ENCODE measurements around the gene PSMF1. TPM values are rescaled to one million over a fixed set of nuclear protein-coding genes. Genes with fewer than 3 reads are reported as not detected.

The PSMF1 gene
- total and polyA plus RNA-seq, 2 experiments from 2014 or later = 73.7 to 84.2 TPM

DNA sequence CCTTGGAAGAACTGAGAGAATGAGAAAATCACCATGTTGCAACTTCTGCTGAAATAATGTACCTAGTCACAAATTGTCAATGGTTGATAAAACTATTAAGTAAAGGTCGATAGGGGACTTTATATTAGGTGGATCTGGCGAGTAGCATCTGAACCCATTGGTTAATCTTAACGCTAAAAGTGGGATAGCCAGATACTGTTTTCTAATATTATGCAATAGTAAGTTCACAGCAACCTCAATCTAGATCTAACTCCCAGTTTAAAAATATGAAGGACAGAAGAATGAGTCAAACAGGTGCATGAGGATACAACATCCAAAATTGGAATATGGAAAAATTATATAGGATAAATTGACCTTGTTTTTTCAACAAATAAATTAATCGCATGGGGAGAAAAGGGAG, 18.8 kb downstream of the PSMF1 start:
- H4K20me1 ChIP-seq (replicated peaks; ENCODE audit: insufficient read depth) = peaks cover 15% of the 10 kb centered on the region
- H3K4me3 Mint-ChIP-seq = no peak overlapping the region
- no peak overlapping the region for H3K27ac Mint-ChIP-seq
- H3K4me3 ChIP-seq = no peak overlapping the region
- no peak overlapping the region for H3K4me2 ChIP-seq
- no peak for TF ChIP-seq ZNF114 (CRISPR knock-in tag; IDR thresholded peaks at IDR 0.05)
- no peak for TF ChIP-seq JUNB (IDR thresholded peaks at IDR 0.05; ENCODE audit: unreplicated experiment)
- no peak for TF ChIP-seq REST (IDR thresholded peaks at IDR 0.05; ENCODE audit: unreplicated experiment)
- no peak for TF ChIP-seq ZNF331 (CRISPR knock-in tag; IDR thresholded peaks at IDR 0.05; ENCODE audit: low read depth)
- TF ChIP-seq ETS1 (IDR thresholded peaks at IDR 0.05) = no peak
- TF ChIP-seq CTCF (conservative IDR thresholded peaks at IDR 0.05; ENCODE audit: low read depth in 2 of 2) = no peak
- TF ChIP-seq NANOG (IDR thresholded peaks at IDR 0.05; ENCODE audit: borderline replicate concordance) = no peak
- no peak for TF ChIP-seq ZNF462 (CRISPR knock-in tag; IDR thresholded peaks at IDR 0.05)
- TF ChIP-seq STAT1 (IDR thresholded peaks at IDR 0.05; ENCODE audit: unreplicated experiment) = no peak
- no peak for TF ChIP-seq EZH2phosphoT487 (IDR thresholded peaks at IDR 0.05; ENCODE audit: unreplicated experiment)
- TF ChIP-seq CREB1 (CRISPR knock-in tag; IDR thresholded peaks at IDR 0.05; ENCODE audit: low read depth) = no peak
- peaks cover 55% of the 10 kb centered on the region for H3K36me3 Mint-ChIP-seq (ENCODE audit: low read depth)
- no peaks in the 10 kb centered on the region for H3F3A ChIP-seq (replicated peaks; ENCODE audit: low read depth)
- no peaks in the 10 kb centered on the region for H3K9me2 ChIP-seq (ENCODE audit: insufficient read depth)
- no peaks in the 10 kb centered on the region for H3K4me1 ChIP-seq (ENCODE audit: insufficient read depth)
- ATAC-seq (no peak), DNase-seq (ENCODE audit: low spot score) (no peak)
- H3K9me3 Mint-ChIP-seq = no peaks in the 10 kb centered on the region
- no peaks in the 10 kb centered on the region for H3K27me3 ChIP-seq (ENCODE audit: insufficient read depth)
- H3K27me3 Mint-ChIP-seq (ENCODE audit: insufficient read depth, low read depth, poor library complexity) = no peaks in the 10 kb centered on the region
- no peaks in the 10 kb centered on the region for H3K4me1 Mint-ChIP-seq
- peaks cover 29% of the 10 kb centered on the region for H3K36me3 ChIP-seq (ENCODE audit: insufficient read depth)
- no peak overlapping the region for H3K27ac ChIP-seq (ENCODE audit: low read depth)
- no peak overlapping the region for H2AFZ ChIP-seq
- peaks cover 20% of the 10 kb centered on the region for H3K79me2 ChIP-seq (replicated peaks; ENCODE audit: insufficient read depth)
